ENCODE measurements around the gene OR51E1. TPM values are rescaled to one million over a fixed set of nuclear protein-coding genes. Genes with fewer than 3 reads are reported as not detected.

Gene OR51E1
- total and polyA plus RNA-seq, 10 donors: 0.04 to 0.18 (median 0.06) TPM; not detected in 7

DNA sequence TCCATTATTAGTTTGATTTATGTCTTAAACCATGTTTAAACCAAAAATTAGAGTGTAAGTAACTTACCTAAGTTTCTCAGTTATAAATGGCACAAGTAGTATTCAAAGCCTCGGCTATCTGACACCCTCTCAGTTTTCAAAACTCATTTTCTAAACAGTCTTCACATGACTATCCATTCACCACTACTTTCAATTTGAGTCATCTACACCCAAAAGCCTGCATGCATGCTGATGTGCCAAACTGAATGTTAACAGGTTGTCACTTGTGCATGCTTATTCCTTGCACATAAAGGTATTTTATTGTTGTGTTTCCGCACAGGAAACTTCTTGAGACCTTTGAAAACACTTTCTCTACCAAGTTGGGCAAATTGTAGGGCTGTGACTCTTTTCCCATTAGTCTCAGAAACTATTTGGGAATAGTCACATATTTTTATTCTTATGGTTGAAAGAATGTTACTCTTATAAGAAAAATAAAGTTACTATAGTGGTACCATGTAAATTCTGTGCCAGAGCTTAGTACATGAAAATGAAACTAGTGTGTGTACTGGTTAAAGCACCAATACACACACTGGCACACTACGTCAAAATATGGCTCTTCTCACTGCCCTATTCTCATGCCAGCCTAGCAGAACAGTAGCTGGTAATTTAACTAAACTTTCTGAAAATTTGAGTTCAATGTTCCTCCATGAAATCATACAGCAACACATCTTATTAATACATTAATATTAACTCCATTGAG, 56.1 kb downstream of the OR51E1 start:
- intact Hi-C loops (cut with DNase I; ENCODE audit: low total_unique reads): no loop called here
- TF ChIP-seq POLR2AphosphoS5 (IDR thresholded peaks at IDR 0.05) (no peak), POLR2A (IDR thresholded peaks at IDR 0.05) (no peak)
- TF ChIP-seq, protein P1, sequence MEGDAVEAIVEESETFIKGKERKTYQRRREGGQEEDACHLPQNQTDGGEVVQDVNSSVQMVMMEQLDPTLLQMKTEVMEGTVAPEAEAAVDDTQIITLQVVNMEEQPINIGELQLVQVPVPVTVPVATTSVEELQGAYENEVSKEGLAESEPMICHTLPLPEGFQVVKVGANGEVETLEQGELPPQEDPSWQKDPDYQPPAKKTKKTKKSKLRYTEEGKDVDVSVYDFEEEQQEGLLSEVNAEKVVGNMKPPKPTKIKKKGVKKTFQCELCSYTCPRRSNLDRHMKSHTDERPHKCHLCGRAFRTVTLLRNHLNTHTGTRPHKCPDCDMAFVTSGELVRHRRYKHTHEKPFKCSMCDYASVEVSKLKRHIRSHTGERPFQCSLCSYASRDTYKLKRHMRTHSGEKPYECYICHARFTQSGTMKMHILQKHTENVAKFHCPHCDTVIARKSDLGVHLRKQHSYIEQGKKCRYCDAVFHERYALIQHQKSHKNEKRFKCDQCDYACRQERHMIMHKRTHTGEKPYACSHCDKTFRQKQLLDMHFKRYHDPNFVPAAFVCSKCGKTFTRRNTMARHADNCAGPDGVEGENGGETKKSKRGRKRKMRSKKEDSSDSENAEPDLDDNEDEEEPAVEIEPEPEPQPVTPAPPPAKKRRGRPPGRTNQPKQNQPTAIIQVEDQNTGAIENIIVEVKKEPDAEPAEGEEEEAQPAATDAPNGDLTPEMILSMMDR (IDR thresholded peaks at IDR 0.05 in 8 of 11, conservative IDR thresholded peaks at IDR 0.05 in 3 of 11): no peak
- Histone ChIP-seq H3K27ac (no peak overlapping the region), H3K4me1 (no peaks in the 10 kb centered on the region), H3K27me3 (replicated peaks in 1 of 7) (peaks cover 0 to 5% (median 0%) of the 10 kb centered on the region in 7 donors), H3K9me3 (no peaks in the 10 kb centered on the region), H3K36me3 (no peaks in the 10 kb centered on the region), H3K4me3 (no peak overlapping the region)
- DNase-seq: no peak
- WGBS, 5 donors: 71 to 87% (median 81%) methylated on average over 3 of the region's 3 CpGs

DNA sequence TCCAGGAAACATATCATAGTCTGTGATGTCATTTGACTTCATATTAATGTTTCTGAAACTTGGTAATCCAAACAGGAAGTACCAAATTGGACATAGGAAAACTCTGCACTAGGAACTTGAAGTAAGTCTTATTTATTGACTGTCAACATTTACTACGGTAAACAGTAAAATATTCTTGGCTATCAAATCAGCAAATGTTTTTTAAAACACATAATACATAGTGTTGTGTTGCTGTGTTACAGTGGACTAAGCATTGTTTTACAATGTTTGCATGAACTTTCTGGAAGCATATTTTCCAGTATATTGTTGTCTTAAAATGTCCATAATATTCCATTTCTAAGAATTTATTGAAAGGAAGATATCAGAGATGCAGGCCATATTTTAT, 56.6 kb downstream of the OR51E1 start:
- intact Hi-C loops (cut with DNase I; ENCODE audit: low total_unique reads): no loop called here
- TF ChIP-seq, protein P1 (IDR thresholded peaks at IDR 0.05 in 8 of 11, conservative IDR thresholded peaks at IDR 0.05 in 3 of 11): no peak
- TF ChIP-seq POLR2AphosphoS5 (IDR thresholded peaks at IDR 0.05) (no peak), POLR2A (IDR thresholded peaks at IDR 0.05) (no peak)
- Histone ChIP-seq H3K27me3 (replicated peaks in 1 of 7) (peaks cover 0 to 5% (median 0%) of the 10 kb centered on the region in 7 donors), H3K27ac (no peak overlapping the region), H3K4me1 (no peaks in the 10 kb centered on the region), H3K9me3 (no peaks in the 10 kb centered on the region), H3K4me3 (no peak overlapping the region), H3K36me3 (no peaks in the 10 kb centered on the region)
- WGBS, 5 donors: 64 to 80% (median 69%) methylated on average over 1 of the region's 1 CpG
- DNase-seq: no peak

DNA sequence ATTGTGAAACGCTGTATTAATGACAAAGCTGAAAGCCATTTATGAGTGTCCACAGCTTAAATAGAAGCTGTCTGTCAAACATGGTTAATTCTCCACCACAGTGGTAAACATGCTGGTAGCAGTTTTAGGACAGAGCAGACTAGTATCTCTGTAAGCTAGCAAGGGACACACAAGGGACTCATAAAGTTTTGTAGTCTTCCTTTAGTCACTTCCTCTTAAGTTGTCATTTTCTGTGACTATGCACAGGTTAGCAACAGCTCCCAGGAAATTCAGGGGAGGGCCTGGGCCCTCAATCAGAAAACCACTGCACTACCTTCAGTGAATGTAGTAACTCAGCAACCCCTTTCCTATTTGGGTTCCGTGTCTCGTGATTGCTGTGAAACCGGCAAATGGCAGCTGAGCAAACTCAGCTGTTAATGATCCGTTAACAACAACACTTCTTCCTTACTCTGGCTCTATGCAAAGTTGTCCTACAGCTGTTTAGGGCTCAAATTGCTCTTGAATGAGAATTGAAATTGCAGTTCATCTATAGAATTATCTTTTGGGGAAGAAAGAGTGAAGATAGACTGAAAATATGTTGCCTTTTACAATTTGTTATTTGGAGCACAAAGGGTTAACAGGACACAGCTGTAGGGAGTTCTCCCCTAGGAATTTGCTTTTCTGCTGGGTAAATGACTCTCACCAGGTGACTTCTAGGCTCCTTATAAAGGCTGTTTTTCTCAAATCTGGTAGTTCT, 60.4 kb downstream of the OR51E1 start, which contains the start of gene MMP26:
TSS of gene MMP26 (plus strand) at position 731 of the 736 bp plus-strand sequence.
- no peak for TF ChIP-seq POLR2A (IDR thresholded peaks at IDR 0.05)
- TF ChIP-seq, protein P1 (IDR thresholded peaks at IDR 0.05 in 8 of 11, conservative IDR thresholded peaks at IDR 0.05 in 3 of 11): no peak
- no peak for TF ChIP-seq POLR2AphosphoS5 (IDR thresholded peaks at IDR 0.05)
- no peaks in the 10 kb centered on the region for H3K36me3 ChIP-seq
- peaks cover 0 to 5% (median 0%) of the 10 kb centered on the region in 7 donors for H3K27me3 ChIP-seq (replicated peaks in 1 of 7)
- H3K9me3 ChIP-seq: no peaks in the 10 kb centered on the region
- intact Hi-C loops (cut with DNase I; ENCODE audit: low total_unique reads): no loop called here
- no peaks in the 10 kb centered on the region for H3K4me1 ChIP-seq
- 51 to 72% (median 59%) methylated on average over 5 of the region's 5 CpGs for WGBS, 5 donors
- no peak within 1 kb of the TSS for H3K4me3 ChIP-seq
- H3K27ac ChIP-seq: no peak within 1 kb of the TSS
- DNase-seq: no peak

DNA sequence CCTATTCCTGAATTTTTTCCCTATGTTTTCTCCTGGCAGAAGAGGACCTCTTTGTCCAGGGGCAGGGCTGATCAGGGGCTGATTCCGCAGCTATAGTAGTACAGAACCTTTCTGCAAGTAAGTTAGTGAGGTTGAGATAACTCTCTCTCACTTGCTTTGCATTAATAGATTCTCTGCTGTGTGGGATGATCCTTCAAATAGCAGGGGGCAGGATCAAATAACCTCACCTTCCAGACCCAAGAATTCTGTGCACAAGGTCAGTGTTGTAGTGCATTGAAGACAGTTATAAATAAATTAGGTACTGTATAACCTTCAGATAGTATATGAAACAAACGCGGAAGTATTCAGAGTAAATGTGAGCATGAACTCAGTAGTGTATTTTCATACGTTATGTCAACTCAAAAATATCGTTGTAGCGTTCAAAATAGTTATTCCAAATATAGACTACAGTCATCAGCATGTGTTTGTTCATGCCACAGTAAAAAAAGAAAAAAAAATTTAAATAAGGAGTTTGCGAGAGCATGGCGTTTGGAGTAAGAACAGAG, 61.1 kb downstream of the OR51E1 start:
- intact Hi-C loops (cut with DNase I; ENCODE audit: low total_unique reads): no loop called here

More for the DNA sequence above, 61.1 kb downstream of the OR51E1 start:
- H3K4me3 ChIP-seq: no peak overlapping the region
- peaks cover 0 to 6% (median 0%) of the 10 kb centered on the region in 7 donors for H3K27me3 ChIP-seq (replicated peaks in 1 of 7)
- H3K36me3 ChIP-seq: no peaks in the 10 kb centered on the region
- DNase-seq: no peak
- H3K9me3 ChIP-seq: no peaks in the 10 kb centered on the region
- no peak for TF ChIP-seq POLR2AphosphoS5 (IDR thresholded peaks at IDR 0.05)
- 80 to 87% (median 82%) methylated on average over 8 of the region's 8 CpGs for WGBS, 5 donors
- H3K27ac ChIP-seq: no peak overlapping the region
- H3K4me1 ChIP-seq: no peaks in the 10 kb centered on the region

Other genes with a start within 250 kb of the OR51E1 start
- gene OR52K2, start 194.7 kb upstream of the OR51E1 start, total RNA-seq: 1 to 10 TPM in 3 of 7 donors, under 1 TPM in 2, not detected in 2; 0.94 to 1.4 (median 1.1) TPM
- gene OR52K2, start 194.7 kb upstream of the OR51E1 start, polyA plus RNA-seq: not detected
- gene OR52K1, start 161.3 kb upstream of the OR51E1 start, total RNA-seq: under 1 TPM; 0.09 to 0.85 (median 0.30) TPM
- gene OR52K1, start 161.3 kb upstream of the OR51E1 start, polyA plus RNA-seq: not detected
- not detected for gene OR52M1, start 98.8 kb upstream of the OR51E1 start, total RNA-seq
- not detected for gene OR52M1, start 98.8 kb upstream of the OR51E1 start, polyA plus RNA-seq
- not detected for gene OR52I2, start 62.2 kb upstream of the OR51E1 start, total RNA-seq
- gene OR52I2, start 62.2 kb upstream of the OR51E1 start, polyA plus RNA-seq: not detected
- gene OR52I1, start 49.9 kb upstream of the OR51E1 start, total RNA-seq: not detected
- gene OR52I1, start 49.9 kb upstream of the OR51E1 start, polyA plus RNA-seq: not detected
- gene TRIM68, start 35.8 kb upstream of the OR51E1 start, total RNA-seq: 10 to 100 TPM; 12.2 to 22.9 (median 19.5) TPM
- 1 to 10 TPM; 3.4 to 7.2 (median 4.0) TPM for gene TRIM68, start 35.8 kb upstream of the OR51E1 start, polyA plus RNA-seq
- not detected for gene OR51D1, start 6.5 kb upstream of the OR51E1 start, total RNA-seq
- gene OR51D1, start 6.5 kb upstream of the OR51E1 start, polyA plus RNA-seq: not detected
- gene OR51E2, start 53.9 kb downstream of the OR51E1 start, total RNA-seq: not detected
- gene OR51E2, start 53.9 kb downstream of the OR51E1 start, polyA plus RNA-seq: under 1 TPM in 2 of 3 donors, not detected in 1; 0.05 to 0.09 TPM
- gene MMP26, start 60.8 kb downstream of the OR51E1 start, total RNA-seq: not detected
- not detected for gene MMP26, start 60.8 kb downstream of the OR51E1 start, polyA plus RNA-seq
- gene OR51F1, start 126.0 kb downstream of the OR51E1 start, total RNA-seq: not detected
- gene OR51F1, start 126.0 kb downstream of the OR51E1 start, polyA plus RNA-seq: not detected
- not detected for gene OR52R1, start 160.4 kb downstream of the OR51E1 start, total RNA-seq
- not detected for gene OR52R1, start 160.4 kb downstream of the OR51E1 start, polyA plus RNA-seq
- gene OR51F2, start 177.3 kb downstream of the OR51E1 start, total RNA-seq: not detected
- gene OR51F2, start 177.3 kb downstream of the OR51E1 start, polyA plus RNA-seq: not detected
- not detected for gene OR51S1, start 205.2 kb downstream of the OR51E1 start, total RNA-seq
- not detected for gene OR51S1, start 205.2 kb downstream of the OR51E1 start, polyA plus RNA-seq
- not detected for gene OR51T1, start 237.9 kb downstream of the OR51E1 start, total RNA-seq
- not detected for gene OR51T1, start 237.9 kb downstream of the OR51E1 start, polyA plus RNA-seq